ENCODE results near the gene FYCO1.

DNA sequence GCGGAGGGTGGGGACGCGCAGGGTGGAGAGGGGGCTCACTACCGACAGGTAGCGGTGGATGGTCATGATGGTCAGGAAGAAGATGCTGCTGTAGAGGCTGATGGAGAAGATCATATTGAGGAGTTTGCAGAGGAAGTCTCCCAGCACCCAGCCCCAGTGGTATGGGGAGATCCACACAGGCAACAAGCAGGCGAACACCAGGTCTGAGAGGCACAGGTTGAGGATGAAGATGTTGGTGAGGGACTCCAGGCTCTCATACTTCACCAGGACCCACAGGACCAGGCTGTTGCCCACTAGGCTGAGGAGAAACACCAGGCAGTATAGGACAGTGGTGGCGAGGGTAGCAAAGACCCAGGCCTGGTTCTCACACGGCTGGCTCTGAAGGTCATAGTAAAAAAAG, 25.9 kb upstream of the FYCO1 start:
- TF ChIP-seq, protein P1, sequence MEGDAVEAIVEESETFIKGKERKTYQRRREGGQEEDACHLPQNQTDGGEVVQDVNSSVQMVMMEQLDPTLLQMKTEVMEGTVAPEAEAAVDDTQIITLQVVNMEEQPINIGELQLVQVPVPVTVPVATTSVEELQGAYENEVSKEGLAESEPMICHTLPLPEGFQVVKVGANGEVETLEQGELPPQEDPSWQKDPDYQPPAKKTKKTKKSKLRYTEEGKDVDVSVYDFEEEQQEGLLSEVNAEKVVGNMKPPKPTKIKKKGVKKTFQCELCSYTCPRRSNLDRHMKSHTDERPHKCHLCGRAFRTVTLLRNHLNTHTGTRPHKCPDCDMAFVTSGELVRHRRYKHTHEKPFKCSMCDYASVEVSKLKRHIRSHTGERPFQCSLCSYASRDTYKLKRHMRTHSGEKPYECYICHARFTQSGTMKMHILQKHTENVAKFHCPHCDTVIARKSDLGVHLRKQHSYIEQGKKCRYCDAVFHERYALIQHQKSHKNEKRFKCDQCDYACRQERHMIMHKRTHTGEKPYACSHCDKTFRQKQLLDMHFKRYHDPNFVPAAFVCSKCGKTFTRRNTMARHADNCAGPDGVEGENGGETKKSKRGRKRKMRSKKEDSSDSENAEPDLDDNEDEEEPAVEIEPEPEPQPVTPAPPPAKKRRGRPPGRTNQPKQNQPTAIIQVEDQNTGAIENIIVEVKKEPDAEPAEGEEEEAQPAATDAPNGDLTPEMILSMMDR (IDR thresholded peaks at IDR 0.05; ENCODE audit: borderline replicate concordance, extremely low read depth, low read length, poor library complexity, severe bottlenecking), result no peak
- no peak for TF ChIP-seq EZH2 (IDR thresholded peaks at IDR 0.05; ENCODE audit: borderline replicate concordance, low read depth, low read length, severe bottlenecking)

Data from DND-41 (cell line).